Measurements from ENCODE around the gene BCL2A1.
"Not testable (repeated sequence)": the region's sequence is repeated elsewhere in the genome, so short reads cannot be mapped to it uniquely, and the experiment has no call there.

The BCL2A1 gene

GRCh38 chr15:79933231-79933630, 37.8 kb downstream of the BCL2A1 start:
- TF ChIP-seq, protein P1, sequence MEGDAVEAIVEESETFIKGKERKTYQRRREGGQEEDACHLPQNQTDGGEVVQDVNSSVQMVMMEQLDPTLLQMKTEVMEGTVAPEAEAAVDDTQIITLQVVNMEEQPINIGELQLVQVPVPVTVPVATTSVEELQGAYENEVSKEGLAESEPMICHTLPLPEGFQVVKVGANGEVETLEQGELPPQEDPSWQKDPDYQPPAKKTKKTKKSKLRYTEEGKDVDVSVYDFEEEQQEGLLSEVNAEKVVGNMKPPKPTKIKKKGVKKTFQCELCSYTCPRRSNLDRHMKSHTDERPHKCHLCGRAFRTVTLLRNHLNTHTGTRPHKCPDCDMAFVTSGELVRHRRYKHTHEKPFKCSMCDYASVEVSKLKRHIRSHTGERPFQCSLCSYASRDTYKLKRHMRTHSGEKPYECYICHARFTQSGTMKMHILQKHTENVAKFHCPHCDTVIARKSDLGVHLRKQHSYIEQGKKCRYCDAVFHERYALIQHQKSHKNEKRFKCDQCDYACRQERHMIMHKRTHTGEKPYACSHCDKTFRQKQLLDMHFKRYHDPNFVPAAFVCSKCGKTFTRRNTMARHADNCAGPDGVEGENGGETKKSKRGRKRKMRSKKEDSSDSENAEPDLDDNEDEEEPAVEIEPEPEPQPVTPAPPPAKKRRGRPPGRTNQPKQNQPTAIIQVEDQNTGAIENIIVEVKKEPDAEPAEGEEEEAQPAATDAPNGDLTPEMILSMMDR (IDR thresholded peaks at IDR 0.05) = no peak
- Histone ChIP-seq H3K4me1 (ENCODE audit: control insufficient read depth in 1 of 2, insufficient read depth in 1 of 2, low read depth in 1 of 2, low read length in 1 of 2) (peaks cover 5 to 10% of the 10 kb centered on the region in 2 experiments), H3K27ac (peak overlapping the region; percentile 5), H3K9me3 (no peaks in the 10 kb centered on the region), H3K36me3 (no peaks in the 10 kb centered on the region), H3K4me3 (ENCODE audit: low read depth in 1 of 2, low read length in 1 of 2) (no peak overlapping the region), H3K27me3 (no peaks in the 10 kb centered on the region)

GRCh38 chr15:79932447-79932846, 38.5 kb downstream of the BCL2A1 start:
- Histone ChIP-seq H3K4me1 (ENCODE audit: control insufficient read depth in 1 of 2, insufficient read depth in 1 of 2, low read depth in 1 of 2, low read length in 1 of 2) (peaks cover 5 to 10% of the 10 kb centered on the region in 2 experiments), H3K27me3 (no peaks in the 10 kb centered on the region), H3K27ac (no peak overlapping the region), H3K4me3 (ENCODE audit: low read depth in 1 of 2, low read length in 1 of 2) (no peak overlapping the region), H3K9me3 (no peaks in the 10 kb centered on the region), H3K36me3 (no peaks in the 10 kb centered on the region)
- TF ChIP-seq, protein P1 (IDR thresholded peaks at IDR 0.05) = no peak

GRCh38 chr15:79930516-79930915, 40.5 kb downstream of the BCL2A1 start:
- TF ChIP-seq, protein P1 (IDR thresholded peaks at IDR 0.05) = no peak
- Histone ChIP-seq H3K9me3 (no peaks in the 10 kb centered on the region), H3K4me1 (ENCODE audit: control insufficient read depth in 1 of 2, insufficient read depth in 1 of 2, low read depth in 1 of 2, low read length in 1 of 2) (peaks cover 5 to 10% of the 10 kb centered on the region in 2 experiments), H3K4me3 (ENCODE audit: low read depth in 1 of 2, low read length in 1 of 2) (no peak overlapping the region), H3K36me3 (no peaks in the 10 kb centered on the region), H3K27ac (no peak overlapping the region), H3K27me3 (no peaks in the 10 kb centered on the region)

GRCh38 chr15:79929412-79929811, 41.6 kb downstream of the BCL2A1 start:
- no peak overlapping the region for H3K27ac ChIP-seq
- no peaks in the 10 kb centered on the region for H3K36me3 ChIP-seq
- no peaks in the 10 kb centered on the region for H3K27me3 ChIP-seq
- H3K9me3 ChIP-seq = no peaks in the 10 kb centered on the region
- TF ChIP-seq, protein P1 (IDR thresholded peaks at IDR 0.05) = no peak
- H3K4me1 ChIP-seq (ENCODE audit: control insufficient read depth in 1 of 2, insufficient read depth in 1 of 2, low read depth in 1 of 2, low read length in 1 of 2) = peaks cover 11 to 15% of the 10 kb centered on the region in 2 experiments
- H3K4me3 ChIP-seq (ENCODE audit: low read depth in 1 of 2, low read length in 1 of 2) = no peak overlapping the region

DNA sequence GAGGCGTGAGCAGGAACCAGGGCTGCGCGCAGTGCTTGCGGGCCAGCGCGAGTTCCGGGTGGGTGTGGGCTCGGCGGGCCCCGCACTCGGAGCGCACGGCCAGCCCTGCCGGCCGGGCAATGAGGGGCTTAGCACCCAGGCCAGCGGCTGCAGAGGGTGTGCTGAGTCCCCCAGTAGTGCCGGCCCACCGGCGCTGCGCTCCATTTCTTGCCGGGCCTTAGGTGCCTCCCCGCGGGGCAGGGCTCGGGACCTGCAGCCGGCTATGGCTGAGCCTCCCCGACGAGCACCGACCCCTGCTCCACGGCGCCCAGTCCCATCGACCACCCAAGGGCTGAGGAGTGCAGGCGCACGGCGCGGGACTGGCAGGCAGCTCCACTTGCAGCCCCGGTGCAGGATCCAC, 44.9 kb downstream of the BCL2A1 start:
- H3K4me3 ChIP-seq (ENCODE audit: low read depth in 1 of 2, low read length in 1 of 2); H3K27me3 ChIP-seq; H3K9me3 ChIP-seq; H3K36me3 ChIP-seq; H3K27ac ChIP-seq: not testable (repeated sequence)
- peaks cover 18 to 28% of the 10 kb centered on the region in 2 experiments for H3K4me1 ChIP-seq (ENCODE audit: control insufficient read depth in 1 of 2, insufficient read depth in 1 of 2, low read depth in 1 of 2, low read length in 1 of 2)

- Histone ChIP-seq H3K4me3 (ENCODE audit: low read depth in 1 of 2, low read length in 1 of 2) (peak overlapping the region; percentile 93 to 100), H3K27ac (peak overlapping the region; percentile 97), H3K27me3 (no peaks in the 10 kb centered on the region), H3K9me3 (no peaks in the 10 kb centered on the region), H3K4me1 (ENCODE audit: control insufficient read depth in 1 of 2, insufficient read depth in 1 of 2, low read depth in 1 of 2, low read length in 1 of 2) (peaks cover 35 to 37% of the 10 kb centered on the region in 2 experiments), H3K36me3 (peaks cover 22% of the 10 kb centered on the region)
- TF ChIP-seq, protein P1 (IDR thresholded peaks at IDR 0.05) = no peak
Measured at GRCh38 chr15:79924379-79924778, 46.6 kb downstream of the BCL2A1 start.
